ENCODE results near the gene ANKRD44.

DNA sequence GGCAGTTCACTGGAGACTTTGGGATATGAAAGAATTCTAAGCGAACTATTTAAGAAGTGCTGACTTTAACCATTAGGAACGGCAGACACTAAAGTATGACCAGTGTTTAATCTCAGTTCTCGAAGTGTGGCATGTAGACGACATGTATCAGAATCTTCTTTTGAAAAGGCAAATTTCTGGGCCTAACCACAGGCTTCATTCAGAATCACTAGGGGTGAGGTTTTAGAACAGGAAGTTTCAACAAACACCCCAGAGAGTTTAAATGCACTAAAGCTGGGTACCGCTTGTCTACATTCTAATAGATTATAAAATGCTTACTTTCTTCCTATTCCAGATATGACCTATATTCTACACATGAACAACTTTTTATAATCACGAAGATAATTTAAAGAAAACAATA lies 180.3 kb downstream of the ANKRD44 start:
- TF ChIP-seq, protein P1, sequence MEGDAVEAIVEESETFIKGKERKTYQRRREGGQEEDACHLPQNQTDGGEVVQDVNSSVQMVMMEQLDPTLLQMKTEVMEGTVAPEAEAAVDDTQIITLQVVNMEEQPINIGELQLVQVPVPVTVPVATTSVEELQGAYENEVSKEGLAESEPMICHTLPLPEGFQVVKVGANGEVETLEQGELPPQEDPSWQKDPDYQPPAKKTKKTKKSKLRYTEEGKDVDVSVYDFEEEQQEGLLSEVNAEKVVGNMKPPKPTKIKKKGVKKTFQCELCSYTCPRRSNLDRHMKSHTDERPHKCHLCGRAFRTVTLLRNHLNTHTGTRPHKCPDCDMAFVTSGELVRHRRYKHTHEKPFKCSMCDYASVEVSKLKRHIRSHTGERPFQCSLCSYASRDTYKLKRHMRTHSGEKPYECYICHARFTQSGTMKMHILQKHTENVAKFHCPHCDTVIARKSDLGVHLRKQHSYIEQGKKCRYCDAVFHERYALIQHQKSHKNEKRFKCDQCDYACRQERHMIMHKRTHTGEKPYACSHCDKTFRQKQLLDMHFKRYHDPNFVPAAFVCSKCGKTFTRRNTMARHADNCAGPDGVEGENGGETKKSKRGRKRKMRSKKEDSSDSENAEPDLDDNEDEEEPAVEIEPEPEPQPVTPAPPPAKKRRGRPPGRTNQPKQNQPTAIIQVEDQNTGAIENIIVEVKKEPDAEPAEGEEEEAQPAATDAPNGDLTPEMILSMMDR (IDR thresholded peaks at IDR 0.05), result no peak
- no peak for TF ChIP-seq POLR2A (IDR thresholded peaks at IDR 0.05)
